Stimulated activated CD4-positive, alpha-beta T cell treated with anti-CD3 and anti-CD28 coated beads, Interleukin-15, amount 100 ng/mL, for 48 hours (primary cell): Measurements from ENCODE around the gene CAST.
A peak's percentile ranks its signal among the peaks of the same experiment; 100 is the strongest.
"Not testable (repeated sequence)": the region's sequence is repeated elsewhere in the genome, so short reads cannot be mapped to it uniquely, and the experiment has no call there.

Experiments used
- DNase-seq, 2 donors: peaks; one replicate each; pipeline ENCODE4 v3.0.0-alpha.2; 2020; ENCODE audit warnings: low read depth in 2 of 2

Gene CAST, protein sequence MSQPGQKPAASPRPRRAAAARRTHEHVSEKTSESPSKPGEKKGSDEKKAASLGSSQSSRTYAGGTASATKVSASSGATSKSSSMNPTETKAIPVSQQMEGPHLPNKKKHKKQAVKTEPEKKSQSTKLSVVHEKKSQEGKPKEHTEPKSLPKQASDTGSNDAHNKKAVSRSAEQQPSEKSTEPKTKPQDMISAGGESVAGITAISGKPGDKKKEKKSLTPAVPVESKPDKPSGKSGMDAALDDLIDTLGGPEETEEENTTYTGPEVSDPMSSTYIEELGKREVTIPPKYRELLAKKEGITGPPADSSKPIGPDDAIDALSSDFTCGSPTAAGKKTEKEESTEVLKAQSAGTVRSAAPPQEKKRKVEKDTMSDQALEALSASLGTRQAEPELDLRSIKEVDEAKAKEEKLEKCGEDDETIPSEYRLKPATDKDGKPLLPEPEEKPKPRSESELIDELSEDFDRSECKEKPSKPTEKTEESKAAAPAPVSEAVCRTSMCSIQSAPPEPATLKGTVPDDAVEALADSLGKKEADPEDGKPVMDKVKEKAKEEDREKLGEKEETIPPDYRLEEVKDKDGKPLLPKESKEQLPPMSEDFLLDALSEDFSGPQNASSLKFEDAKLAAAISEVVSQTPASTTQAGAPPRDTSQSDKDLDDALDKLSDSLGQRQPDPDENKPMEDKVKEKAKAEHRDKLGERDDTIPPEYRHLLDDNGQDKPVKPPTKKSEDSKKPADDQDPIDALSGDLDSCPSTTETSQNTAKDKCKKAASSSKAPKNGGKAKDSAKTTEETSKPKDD

DNA sequence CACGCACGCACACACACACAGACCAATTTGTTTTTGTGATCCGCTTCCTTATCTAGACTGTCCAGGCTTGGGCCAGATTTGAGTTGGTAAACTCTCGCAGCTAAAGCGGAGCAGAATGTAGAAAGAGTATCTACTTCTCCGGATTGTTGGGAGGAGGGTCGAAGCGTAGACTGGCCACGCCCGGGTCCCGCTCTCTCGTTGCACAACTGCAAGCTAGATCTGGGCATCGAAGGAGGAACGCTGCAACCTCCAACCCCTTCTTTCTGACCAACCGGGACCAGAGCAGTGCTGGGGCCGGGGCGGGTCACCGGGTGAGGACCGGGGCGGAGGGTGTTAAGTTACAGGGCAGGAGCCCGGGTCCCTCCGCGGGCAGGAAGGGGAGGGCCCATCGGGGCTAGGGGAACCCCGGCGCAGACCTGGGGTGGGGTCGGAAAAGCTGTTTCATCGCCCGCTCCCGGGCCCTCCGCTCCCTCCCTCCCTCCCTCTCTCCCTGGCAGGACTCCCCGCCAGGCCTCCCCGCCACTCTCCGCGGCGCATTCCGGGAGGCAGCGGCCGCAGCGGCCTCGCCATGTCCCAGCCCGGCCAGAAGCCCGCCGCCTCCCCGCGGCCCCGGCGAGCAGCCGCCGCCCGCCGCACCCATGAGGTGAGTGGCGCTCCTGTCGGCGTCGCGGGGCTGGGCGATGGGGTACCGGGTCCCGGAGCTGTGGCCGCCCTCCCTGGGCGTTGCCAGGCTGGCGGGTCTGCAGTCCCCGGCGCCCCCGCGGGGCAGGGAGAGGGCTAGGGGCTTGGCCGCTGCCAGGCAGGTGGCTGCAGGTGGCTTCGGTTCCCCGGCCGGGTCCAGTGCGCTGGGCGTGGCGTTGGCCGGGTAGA, at the start of gene CAST:
CAST (plus strand) TSS at position 522 of the 870 bp plus-strand sequence; CDS start at position 569, 47 bp downstream.
- peak; percentile 69 to 77 for DNase-seq

- peak; percentile 25 to 27 for DNase-seq
Observed at GRCh38 chr5:96614110-96614691, 48.0 kb upstream of the CAST start.

DNA sequence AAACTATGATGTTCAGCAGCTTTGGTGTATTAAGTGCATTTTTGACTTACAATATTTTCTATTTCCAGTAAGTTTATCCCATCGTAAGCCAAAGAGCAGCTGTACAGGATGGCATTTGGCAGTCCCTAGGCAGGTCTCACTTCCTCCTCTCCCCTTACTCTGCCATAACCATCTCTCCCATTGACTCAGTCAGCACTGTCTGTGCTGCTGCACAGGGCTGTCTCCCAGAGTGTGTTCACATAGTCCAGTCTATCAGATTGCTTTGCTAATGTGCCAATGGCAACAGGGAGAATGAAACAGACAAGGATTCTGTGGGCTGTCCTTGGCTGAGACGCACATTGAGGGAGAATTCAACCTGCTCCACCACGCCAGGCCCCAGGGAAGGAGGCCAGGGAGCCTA, 47.0 kb upstream of the CAST start:
- no peak for DNase-seq

- DNase-seq: no peak
Observed at GRCh38 chr5:96616801-96617200, 45.4 kb upstream of the CAST start.

- DNase-seq: not testable (repeated sequence)
Observed at GRCh38 chr5:96618311-96619016, 43.7 kb upstream of the CAST start.

GRCh38 chr5:96619946-96620345, 42.2 kb upstream of the CAST start:
- DNase-seq: no peak

- DNase-seq: no peak
Observed at GRCh38 chr5:96624596-96624995, 37.6 kb upstream of the CAST start.

- no peak for DNase-seq
Observed at GRCh38 chr5:96625365-96625764, 36.8 kb upstream of the CAST start.

- no peak for DNase-seq
Observed at GRCh38 chr5:96626956-96627355, 35.2 kb upstream of the CAST start.

DNA sequence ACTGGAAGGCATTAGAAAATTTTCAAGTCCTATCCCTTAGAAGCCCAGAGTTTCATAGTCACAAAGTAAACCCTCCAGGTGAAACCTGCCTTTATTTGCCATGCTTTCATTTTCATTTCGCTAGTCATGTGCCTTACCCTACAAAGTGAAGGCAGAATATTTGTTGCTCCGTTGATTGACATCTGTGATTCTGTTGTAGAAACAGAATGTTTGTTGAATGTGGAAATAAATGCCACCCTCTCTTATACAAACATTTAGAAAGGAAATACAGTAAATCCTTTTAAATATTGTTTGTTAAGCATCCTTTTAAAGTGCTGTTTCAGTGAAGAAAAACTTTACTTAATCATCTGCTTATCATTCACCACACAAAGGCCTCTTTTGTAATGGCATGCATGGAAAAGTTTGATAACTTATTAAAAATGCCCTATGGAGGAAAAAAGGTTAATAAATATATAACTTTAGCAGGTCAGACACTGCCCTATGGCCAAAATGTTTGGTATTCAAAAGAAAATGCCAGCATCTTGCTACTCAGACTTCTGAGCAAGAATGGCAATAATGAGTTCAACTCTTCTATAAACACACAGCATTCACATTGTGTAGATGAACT, 34.3 kb upstream of the CAST start:
- no peak for DNase-seq

DNA sequence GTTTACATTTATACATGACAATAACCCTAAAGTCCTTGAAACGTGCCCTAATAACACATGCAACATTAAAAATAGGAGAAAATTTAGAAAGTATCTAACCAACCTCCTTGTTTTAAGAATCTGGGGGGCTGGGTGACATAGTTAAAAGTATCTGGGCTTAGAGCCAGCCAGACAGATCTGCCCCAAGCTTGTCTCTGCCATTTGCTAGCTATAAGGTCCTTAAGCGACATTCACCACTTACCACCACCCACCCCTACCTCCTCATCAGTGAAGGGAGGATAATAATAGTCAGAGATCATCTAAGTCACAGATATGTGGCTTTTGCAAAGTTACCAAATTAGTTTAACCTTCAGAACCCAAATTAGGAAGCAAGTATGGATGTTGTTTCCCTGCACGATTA, 33.8 kb upstream of the CAST start:
- DNase-seq: no peak

GRCh38 chr5:96629774-96630173, 32.4 kb upstream of the CAST start:
- no peak for DNase-seq

DNA sequence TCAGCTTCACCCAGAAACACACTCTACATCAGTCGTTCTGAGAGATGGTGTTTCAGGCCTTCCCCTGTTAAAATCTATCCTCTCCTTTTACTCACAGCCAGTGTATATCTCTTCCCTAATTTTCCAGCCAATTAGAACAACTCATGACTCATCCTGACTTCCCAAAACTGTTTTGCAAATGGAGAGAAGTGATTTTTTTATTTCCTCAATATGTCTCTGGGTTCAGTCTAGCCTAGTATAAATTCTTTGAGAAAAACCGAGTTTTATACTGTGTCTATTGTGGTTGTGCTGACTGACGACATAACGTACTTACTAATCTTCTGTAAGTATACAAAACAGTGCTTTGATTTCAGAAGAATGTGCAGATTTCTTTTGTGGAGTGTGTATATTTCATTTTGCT, 28.4 kb upstream of the CAST start:
- DNase-seq: no peak

- no peak for DNase-seq
Observed at GRCh38 chr5:96634881-96635280, 27.3 kb upstream of the CAST start.

DNA sequence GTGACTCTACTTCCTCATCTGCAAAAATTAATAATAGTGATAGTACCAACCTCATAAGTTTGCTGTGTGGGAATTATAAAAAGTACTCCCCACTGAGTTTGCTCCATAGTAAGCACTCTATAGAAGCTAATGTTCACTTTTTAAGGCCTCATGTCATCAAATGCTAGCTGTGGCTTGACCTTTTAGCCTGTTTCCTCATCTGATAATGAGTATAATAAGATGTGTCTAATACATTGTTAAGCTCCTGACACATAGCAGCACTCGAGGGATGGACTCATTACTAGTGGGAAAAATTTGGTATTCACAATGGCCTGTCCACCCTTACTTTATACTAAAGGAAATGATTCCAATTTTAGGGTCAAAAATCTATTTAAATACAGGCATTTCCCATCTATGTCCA, 26.1 kb upstream of the CAST start:
- DNase-seq: no peak

- no peak for DNase-seq
Observed at GRCh38 chr5:96636594-96636993, 25.6 kb upstream of the CAST start.

DNA sequence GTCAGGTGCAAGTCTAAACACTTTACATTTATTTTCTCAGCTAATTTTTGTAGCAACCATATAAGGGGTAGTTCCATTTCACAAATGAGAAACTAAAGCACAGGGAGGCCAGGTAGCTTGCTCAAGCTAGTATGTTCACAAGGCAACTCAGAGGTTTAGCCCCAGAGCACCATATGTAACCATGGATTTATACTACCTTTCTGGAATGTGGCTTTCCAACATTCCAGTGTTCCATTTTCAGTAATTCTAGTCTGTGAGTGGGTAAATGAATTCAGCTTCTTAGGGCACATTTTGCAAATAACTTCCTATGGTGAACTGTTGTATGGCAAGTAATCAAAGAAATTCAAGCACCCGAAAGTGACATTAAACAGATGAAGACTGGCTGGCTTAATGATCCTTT, 25.0 kb upstream of the CAST start:
- no peak for DNase-seq

DNA sequence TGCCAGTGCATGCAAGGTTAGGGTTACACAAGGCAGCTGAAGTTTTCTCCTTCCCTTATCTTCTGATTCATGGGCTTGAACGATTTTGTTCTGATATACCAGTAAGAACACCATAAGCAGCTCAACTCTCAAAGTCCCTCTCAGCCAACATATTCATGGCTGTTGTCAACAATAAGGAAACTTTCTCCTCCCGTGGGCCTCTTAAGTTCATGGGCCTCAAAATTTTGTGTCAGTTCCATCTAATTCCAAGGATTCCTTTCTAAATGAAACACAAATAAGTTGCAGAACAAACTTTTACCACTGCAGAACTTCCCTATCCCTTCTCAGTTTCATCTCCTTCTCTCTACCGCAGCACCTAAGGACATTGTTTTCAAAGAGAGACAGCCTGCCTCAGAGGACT, 23.6 kb upstream of the CAST start:
- DNase-seq: no peak

- DNase-seq: no peak
Observed at GRCh38 chr5:96640696-96641095, 21.5 kb upstream of the CAST start.

DNA sequence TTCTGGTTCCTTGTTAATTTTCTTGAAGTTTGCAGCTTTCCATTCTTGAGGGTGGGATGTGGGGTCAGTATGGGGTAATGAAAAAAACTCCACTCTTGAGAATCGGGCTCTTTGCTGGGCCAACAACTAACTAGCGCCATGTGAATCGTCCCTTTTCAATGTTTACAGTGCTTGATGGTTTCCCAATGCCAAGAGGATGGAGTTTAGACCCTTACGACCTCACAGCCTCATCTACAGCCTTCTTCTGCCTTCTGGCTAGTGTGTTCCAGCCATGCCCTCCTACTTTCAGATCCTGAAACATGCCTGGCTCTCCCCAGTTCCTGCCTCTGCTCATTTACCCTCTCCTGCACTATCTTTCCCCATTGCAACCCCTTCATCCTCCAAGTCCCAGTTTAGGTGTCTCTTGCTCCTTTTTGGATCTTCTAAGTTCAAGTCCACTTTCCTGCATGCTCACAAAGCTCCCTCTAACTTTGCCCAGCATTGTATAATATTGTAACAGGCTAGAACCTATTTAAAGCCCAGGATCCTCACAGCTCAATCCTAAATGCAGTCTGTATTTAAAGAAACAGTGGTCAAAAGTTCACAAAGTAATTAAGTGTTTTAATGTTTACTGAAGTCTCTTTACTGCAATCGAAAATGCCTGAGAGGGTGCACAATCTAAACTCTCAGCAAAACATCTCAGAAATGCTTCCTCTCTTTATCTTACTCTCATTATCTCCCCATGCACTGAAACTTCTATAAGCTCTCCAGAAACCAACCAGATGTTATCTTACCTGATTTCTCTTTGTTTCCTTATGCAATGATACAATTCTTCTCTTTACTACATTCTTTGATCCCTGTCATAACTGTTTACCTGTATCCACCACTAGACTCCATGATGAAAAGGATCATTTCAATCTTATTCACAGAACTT, 20.6 kb upstream of the CAST start:
- no peak for DNase-seq
